RWPE2 (cell line): ENCODE results near the gene ZW10.

Experiments
- ATAC-seq: fragments of 200-7000 bp; cut with Tn5 transposase; 3 replicates; pipeline ENCODE4 v1.9.1; 2021; ENCODE audit warnings: low read depth
- DNase-seq: peaks from one replicate; pipeline ENCODE4 v3.0.0-alpha.2; 2020; ENCODE audit warnings: low spot score
- H3K27ac ChIP-seq: fragments of 450-650 bp; 2 replicates; pipeline ENCODE4 v1.5.1; 2017; ENCODE audit warnings: mild to moderate bottlenecking; ENCODE audit not compliant: poor library complexity, severe bottlenecking
- H3K27me3 ChIP-seq: fragments of 250-450 bp; sonication (Bioruptor Pico); 2 replicates; pipeline ENCODE4 v1.5.1; 2021; ENCODE audit warnings: mild to moderate bottlenecking, moderate library complexity; ENCODE audit not compliant: insufficient read depth, poor library complexity, severe bottlenecking
- H3K36me3 ChIP-seq: fragments of 250-450 bp; sonication (Bioruptor Pico); 2 replicates; pipeline ENCODE4 v1.5.1; 2020; ENCODE audit warnings: low read depth, mild to moderate bottlenecking, moderate library complexity
- H3K4me1 ChIP-seq: fragments of 250-450 bp; sonication (Bioruptor Pico); 2 replicates; pipeline ENCODE4 v1.5.1; 2021; ENCODE audit warnings: mild to moderate bottlenecking, moderate library complexity; ENCODE audit not compliant: insufficient read depth, poor library complexity, severe bottlenecking
- H3K4me3 ChIP-seq: fragments of 250-450 bp; sonication (Bioruptor Pico); 2 replicates; pipeline ENCODE4 v1.5.1; 2021; ENCODE audit warnings: mild to moderate bottlenecking, moderate library complexity; ENCODE audit not compliant: severe bottlenecking
- H3K9me3 ChIP-seq: fragments of 250-450 bp; sonication (Bioruptor Pico); 2 replicates; pipeline ENCODE4 v1.5.1; 2021; ENCODE audit warnings: mild to moderate bottlenecking, moderate library complexity; ENCODE audit not compliant: severe bottlenecking
- CTCF ChIP-seq: fragments of 450-650 bp; IDR thresholded peaks from one replicate; pipeline ENCODE4 v1.5.1; 2017; ENCODE audit warnings: mild to moderate bottlenecking, moderate library complexity; ENCODE audit not compliant: poor library complexity, severe bottlenecking

Gene ZW10

GRCh38 chr11:113694390-113694789 is 79.1 kb downstream of the ZW10 start:
- no peak for TF ChIP-seq CTCF
- H3K4me3 ChIP-seq = no peak overlapping the region
- peaks cover 8% of the 10 kb centered on the region for H3K4me1 ChIP-seq
- no peaks in the 10 kb centered on the region for H3K27me3 ChIP-seq
- ATAC-seq (no peak), DNase-seq (no peak)
- no peaks in the 10 kb centered on the region for H3K9me3 ChIP-seq
- H3K36me3 ChIP-seq = no peaks in the 10 kb centered on the region
- H3K27ac ChIP-seq = no peak overlapping the region

- TF ChIP-seq CTCF = no peak
- DNase-seq (no peak), ATAC-seq (no peak)
- H3K27me3 ChIP-seq = no peaks in the 10 kb centered on the region
- no peak overlapping the region for H3K4me3 ChIP-seq
- H3K4me1 ChIP-seq = peaks cover 8% of the 10 kb centered on the region
- H3K27ac ChIP-seq = no peak overlapping the region
- H3K36me3 ChIP-seq = no peaks in the 10 kb centered on the region
- H3K9me3 ChIP-seq = no peaks in the 10 kb centered on the region
These were observed 80.5 kb downstream of the ZW10 start for GRCh38 chr11:113693030-113693429.

- H3K4me1 ChIP-seq = peaks cover 8% of the 10 kb centered on the region
- peak overlapping the region; percentile 56 for H3K27ac ChIP-seq
- peak; percentile 100 for ATAC-seq
- peak; percentile 84 for DNase-seq
- H3K4me3 ChIP-seq = no peak overlapping the region
- no peaks in the 10 kb centered on the region for H3K36me3 ChIP-seq
- H3K9me3 ChIP-seq = no peaks in the 10 kb centered on the region
- no peaks in the 10 kb centered on the region for H3K27me3 ChIP-seq
- peak; percentile 47 for TF ChIP-seq CTCF
These were observed 82.6 kb downstream of the ZW10 start for GRCh38 chr11:113690619-113691569.

GRCh38 chr11:113689768-113690618 is 83.5 kb downstream of the ZW10 start:
- H3K27ac ChIP-seq = peak overlapping the region; percentile 56
- no peak for DNase-seq
- no peaks in the 10 kb centered on the region for H3K27me3 ChIP-seq
- no peak for TF ChIP-seq CTCF
- H3K9me3 ChIP-seq = no peaks in the 10 kb centered on the region
- no peak for ATAC-seq
- H3K36me3 ChIP-seq = no peaks in the 10 kb centered on the region
- no peak overlapping the region for H3K4me3 ChIP-seq
- peaks cover 8% of the 10 kb centered on the region for H3K4me1 ChIP-seq
